Body of pancreas (tissue), 4 donors: ENCODE data around the gene CFAP46. TPM values are rescaled to one million over a fixed set of nuclear protein-coding genes. Genes with fewer than 3 reads are reported as not detected.
"Not testable (repeated sequence)": the region's sequence is repeated elsewhere in the genome, so short reads cannot be mapped to it uniquely, and the experiment has no call there.

Source experiments
- ATAC-seq: fragments of 150-250 bp; one replicate; pipeline ENCODE4 v1.9.1; 2016
- DNase-seq, 4 donors: peaks; one replicate each; pipeline ENCODE4 v3.0.0-alpha.2; 2019
- H3K27ac ChIP-seq, 4 donors: fragments of 200-600 bp; sonication (generic); 1 replicate in 3 of 4; 2 replicates in 1 of 4; pipeline versions ENCODE4 v1.5.1 to v1.6.1; 2016 to 2019; ENCODE audit warnings: mild to moderate bottlenecking in 1 of 4, mixed read lengths in 1 of 4, moderate library complexity in 1 of 4
- H3K27me3 ChIP-seq, 2 donors: fragments of 200-600 bp; sonication (generic); one replicate each; pipeline ENCODE4 v1.6.0; 2016; ENCODE audit warnings: mild to moderate bottlenecking in 1 of 2
- H3K36me3 ChIP-seq, 2 donors: fragments of 200-600 bp; sonication (generic); replicated peaks in 1 of 2; 2 replicates each; pipeline ENCODE4 v1.5.1; 2016; ENCODE audit warnings: low read depth in 2 of 2; ENCODE audit not compliant: insufficient read depth in 1 of 2
- H3K4me1 ChIP-seq: fragments of 200-600 bp; sonication (generic); one replicate; pipeline ENCODE4 v1.6.0; 2016
- H3K4me3 ChIP-seq, 2 donors: fragments of 200-600 bp; sonication (generic); 1 replicate in 1 of 2; 2 replicates in 1 of 2; pipeline ENCODE4 v1.5.1; 2016 to 2019
- H3K9me3 ChIP-seq, 3 donors: fragments of 200-600 bp; sonication (generic); 1 replicate in 2 of 3; 2 replicates in 1 of 3; pipeline ENCODE4 v1.5.1; 2016
- POLR2A ChIP-seq, 3 donors: fragments of 450-650 bp; IDR thresholded peaks; one replicate each; pipeline ENCODE4 v1.6.1; 2016; ENCODE audit warnings: antibody characterized with exemption in 3 of 3, mild to moderate bottlenecking in 2 of 3
- WGBS, 2 donors: methylation state at CpG; one replicate each; pipeline ENCODE4 v1.1.5; 2017; 5-methylcytosine and 5-hydroxymethylcytosine counted together
- intact Hi-C: fragments of 100-400 bp; cut with DNase I; formaldehyde crosslinking; loops from one replicate; pipeline ENCODE4 v1.15.1; 2023
- total RNA-seq, 2 donors: library from RNA; depleted of rRNA; stranded (reverse); fragments of >200 nt; gene quantifications; one replicate each; pipeline ENCODE4 v1.1.0, GENCODE V29; 2016
- TF ChIP-seq, protein P1 (sequence below), 7 experiments: fragments of 450-650 bp in 4 of 7; fragments of 200-600 bp in 3 of 7; sonication (generic) in 3 of 7; IDR thresholded peaks; one replicate each; pipeline ENCODE4 v1.5.1; 2016 to 2019; ENCODE audit warnings: antibody characterized with exemption in 7 of 7

Gene CFAP46
- total RNA-seq, 2 donors from 2014 or later, result 0.33 to 0.52 TPM

DNA sequence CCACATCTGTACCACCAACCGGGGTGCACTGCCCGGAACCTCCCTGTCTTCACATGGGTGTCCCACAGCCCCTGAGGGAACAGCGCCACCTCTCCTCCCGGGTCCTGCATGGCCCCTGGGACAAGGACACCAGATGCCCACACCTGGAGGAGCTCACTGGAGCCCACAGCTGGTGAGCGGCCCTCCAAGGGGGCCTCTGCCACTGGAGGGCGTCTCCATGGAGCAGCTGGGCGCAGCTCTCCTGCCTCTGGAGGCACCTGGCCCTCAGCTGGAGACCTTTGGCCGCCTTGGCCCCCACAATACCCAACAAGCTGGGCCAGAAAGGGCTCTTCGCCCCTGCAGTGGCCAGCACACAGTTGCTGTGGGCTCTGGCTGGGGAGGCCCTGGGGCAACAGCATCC lies 149.2 kb downstream of the CFAP46 start:
- ATAC-seq (no peak), DNase-seq (no peak)
- TF ChIP-seq, protein P1, sequence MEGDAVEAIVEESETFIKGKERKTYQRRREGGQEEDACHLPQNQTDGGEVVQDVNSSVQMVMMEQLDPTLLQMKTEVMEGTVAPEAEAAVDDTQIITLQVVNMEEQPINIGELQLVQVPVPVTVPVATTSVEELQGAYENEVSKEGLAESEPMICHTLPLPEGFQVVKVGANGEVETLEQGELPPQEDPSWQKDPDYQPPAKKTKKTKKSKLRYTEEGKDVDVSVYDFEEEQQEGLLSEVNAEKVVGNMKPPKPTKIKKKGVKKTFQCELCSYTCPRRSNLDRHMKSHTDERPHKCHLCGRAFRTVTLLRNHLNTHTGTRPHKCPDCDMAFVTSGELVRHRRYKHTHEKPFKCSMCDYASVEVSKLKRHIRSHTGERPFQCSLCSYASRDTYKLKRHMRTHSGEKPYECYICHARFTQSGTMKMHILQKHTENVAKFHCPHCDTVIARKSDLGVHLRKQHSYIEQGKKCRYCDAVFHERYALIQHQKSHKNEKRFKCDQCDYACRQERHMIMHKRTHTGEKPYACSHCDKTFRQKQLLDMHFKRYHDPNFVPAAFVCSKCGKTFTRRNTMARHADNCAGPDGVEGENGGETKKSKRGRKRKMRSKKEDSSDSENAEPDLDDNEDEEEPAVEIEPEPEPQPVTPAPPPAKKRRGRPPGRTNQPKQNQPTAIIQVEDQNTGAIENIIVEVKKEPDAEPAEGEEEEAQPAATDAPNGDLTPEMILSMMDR (IDR thresholded peaks at IDR 0.05), result no peak
- TF ChIP-seq POLR2A (IDR thresholded peaks at IDR 0.05), result no peak
- H3K27ac ChIP-seq, result no peak overlapping the region
- intact Hi-C loops, result no loop called here
- no peaks in the 10 kb centered on the region for H3K9me3 ChIP-seq
- H3K36me3 ChIP-seq, result no peaks in the 10 kb centered on the region
- WGBS, 2 donors, result 84% methylated on average over 9 of the region's 9 CpGs; no CpG with 5 or more reads in 1 of the 2 donors
- peaks cover 0 to 15% of the 10 kb centered on the region in 2 donors for H3K27me3 ChIP-seq
- no peak overlapping the region for H3K4me3 ChIP-seq
- peaks cover 6% of the 10 kb centered on the region for H3K4me1 ChIP-seq

DNA sequence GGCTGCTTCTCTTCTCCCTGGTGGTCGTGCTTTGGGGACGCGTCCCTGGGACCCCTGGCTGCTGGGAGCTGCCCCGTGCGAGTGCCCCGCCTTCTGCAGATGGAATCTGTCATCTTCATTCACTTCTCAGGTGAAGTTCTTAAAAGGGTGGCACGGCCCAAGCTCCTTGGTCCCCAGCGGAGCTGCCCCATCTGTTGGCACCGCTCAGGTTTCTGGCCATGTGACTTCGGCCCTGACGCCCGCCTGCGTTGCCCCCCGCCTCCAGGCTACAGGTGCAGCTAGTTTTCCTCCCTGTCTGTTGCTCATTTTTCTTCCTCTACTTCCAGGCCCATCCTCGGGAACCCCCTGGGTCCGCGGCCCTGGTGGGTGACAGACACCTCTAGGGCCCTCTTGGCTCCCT lies 149.6 kb downstream of the CFAP46 start:
- Histone ChIP-seq H3K36me3 (no peaks in the 10 kb centered on the region), H3K4me1 (peaks cover 10% of the 10 kb centered on the region), H3K9me3 (no peaks in the 10 kb centered on the region), H3K4me3 (no peak overlapping the region), H3K27ac (no peak overlapping the region), H3K27me3 (peaks cover 0 to 18% of the 10 kb centered on the region in 2 donors)
- TF ChIP-seq POLR2A (IDR thresholded peaks at IDR 0.05), result no peak
- TF ChIP-seq, protein P1 (IDR thresholded peaks at IDR 0.05), result no peak
- ATAC-seq, result no peak
- intact Hi-C loops, result no loop called here
- WGBS, 2 donors, result 75 to 76% methylated on average over 11 to 17 of the region's 17 CpGs
- no peak for DNase-seq

DNA sequence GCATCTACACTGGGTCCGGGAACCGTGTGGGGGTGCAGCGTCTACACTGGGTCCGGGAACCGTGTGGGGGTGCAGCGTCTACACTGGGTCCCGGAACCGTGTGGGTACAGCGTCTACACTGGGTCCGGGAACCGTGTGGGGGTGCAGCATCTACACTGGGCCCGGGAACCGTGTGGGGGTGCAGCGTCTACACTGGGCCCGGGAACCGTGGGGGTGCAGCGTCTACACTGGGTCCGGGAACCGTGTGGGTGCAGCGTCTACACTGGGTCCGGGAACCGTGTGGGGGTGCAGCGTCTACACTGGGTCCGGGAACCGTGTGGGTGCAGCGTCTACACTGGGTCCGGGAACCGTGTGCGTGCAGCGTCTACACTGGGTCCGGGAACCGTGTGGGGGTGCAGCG lies 150.3 kb downstream of the CFAP46 start:
- ATAC-seq, intact Hi-C loops, H3K4me3 ChIP-seq, H3K36me3 ChIP-seq, DNase-seq, H3K9me3 ChIP-seq, H3K27ac ChIP-seq: not testable (repeated sequence)
- Histone ChIP-seq H3K27me3 (peaks cover 0 to 20% of the 10 kb centered on the region in 2 donors), H3K4me1 (peaks cover 14% of the 10 kb centered on the region)
- WGBS, 2 donors, result 86 to 93% methylated on average over 24 to 26 of the region's 33 CpGs

DNA sequence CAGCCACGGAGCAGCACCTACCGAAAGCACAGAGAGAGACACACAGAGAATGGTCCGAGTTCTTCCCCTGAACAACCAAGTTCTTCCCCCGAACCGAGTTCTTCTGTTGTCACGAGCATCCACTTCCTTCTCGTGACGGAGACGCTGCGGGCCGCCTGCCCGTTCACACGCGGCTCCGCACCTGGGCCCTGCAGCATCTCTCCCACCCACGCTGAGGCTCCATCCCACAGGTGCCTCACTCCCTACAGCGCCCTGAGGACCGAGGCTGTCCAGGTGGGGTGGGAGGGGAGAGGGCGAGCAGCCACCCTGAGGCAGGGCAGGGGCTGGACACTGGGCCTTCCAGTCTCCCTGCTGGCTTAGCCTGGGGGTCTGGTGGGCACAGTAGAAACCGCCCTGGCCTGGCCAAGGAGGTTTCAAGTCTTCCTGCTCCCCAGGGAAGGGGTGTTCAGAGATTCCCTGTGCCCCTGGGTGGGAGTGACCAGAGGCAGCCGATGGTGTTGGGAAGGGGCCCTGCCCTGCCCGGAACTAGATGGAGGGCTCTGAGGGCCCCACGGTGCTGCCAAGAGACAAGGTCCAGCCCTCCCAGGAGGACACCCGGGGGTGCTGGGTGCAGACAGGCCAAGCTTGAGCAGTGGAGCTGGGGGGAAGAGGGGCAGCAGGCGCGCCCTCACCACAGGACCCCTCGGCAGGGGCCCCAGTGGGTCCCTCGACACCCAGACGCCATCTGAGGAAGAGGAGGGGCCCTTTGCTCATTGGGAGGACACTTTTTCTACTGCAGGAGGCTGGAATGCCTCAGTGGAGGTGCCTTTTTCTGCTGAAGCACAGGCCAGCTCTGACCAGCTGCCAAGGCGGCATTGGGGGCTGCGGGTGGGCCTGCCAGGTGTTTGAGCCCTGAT lies 151.2 kb downstream of the CFAP46 start:
- intact Hi-C loops, result no loop called here
- Histone ChIP-seq H3K27ac (no peak overlapping the region), H3K36me3 (no peaks in the 10 kb centered on the region), H3K9me3 (no peaks in the 10 kb centered on the region), H3K27me3 (peaks cover 0 to 24% of the 10 kb centered on the region in 2 donors), H3K4me1 (peaks cover 23% of the 10 kb centered on the region), H3K4me3 (no peak overlapping the region)
- DNase-seq (no peak), ATAC-seq (no peak)
- 38 to 47% methylated on average over 7 to 31 of the region's 31 CpGs for WGBS, 2 donors
- TF ChIP-seq POLR2A (IDR thresholded peaks at IDR 0.05), result no peak
- TF ChIP-seq, protein P1 (IDR thresholded peaks at IDR 0.05), result no peak

DNA sequence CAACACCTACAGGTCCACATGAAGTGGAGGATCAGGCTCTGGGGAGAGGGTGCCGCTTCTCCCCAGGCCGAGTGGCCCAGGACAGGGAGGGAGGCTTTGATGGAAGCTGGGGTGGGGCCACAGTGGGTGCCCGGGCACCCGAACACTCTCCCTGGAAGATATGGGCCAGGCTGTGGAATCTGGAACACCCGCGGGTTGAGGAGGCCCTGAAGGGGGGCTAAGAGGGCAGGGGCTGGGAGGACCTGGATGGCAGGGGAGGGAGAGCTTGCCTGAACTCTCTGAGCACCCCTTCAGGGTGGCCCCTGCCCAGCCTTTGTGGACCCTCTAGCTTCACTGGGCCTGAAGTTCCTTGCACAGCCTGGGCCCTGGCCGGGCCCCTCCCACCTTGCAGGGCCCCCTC lies 151.9 kb downstream of the CFAP46 start:
- intact Hi-C loops, result no loop called here
- peaks cover 0 to 24% of the 10 kb centered on the region in 2 donors for H3K27me3 ChIP-seq
- TF ChIP-seq, protein P1 (IDR thresholded peaks at IDR 0.05), result no peak
- no peak for TF ChIP-seq POLR2A (IDR thresholded peaks at IDR 0.05)
- H3K4me3 ChIP-seq, result no peak overlapping the region
- no peaks in the 10 kb centered on the region for H3K9me3 ChIP-seq
- H3K27ac ChIP-seq, result no peak overlapping the region
- DNase-seq, result no peak
- H3K4me1 ChIP-seq, result peaks cover 23% of the 10 kb centered on the region
- no peaks in the 10 kb centered on the region for H3K36me3 ChIP-seq
- 32 to 52% methylated on average over 4 to 7 of the region's 7 CpGs for WGBS, 2 donors
- ATAC-seq, result no peak
